Measurements from ENCODE around the gene ADAM12. TPM values are rescaled to one million over a fixed set of nuclear protein-coding genes. Genes with fewer than 3 reads are reported as not detected.

ADAM12 gene
- polyA plus RNA-seq, 1 donor = 2.2 TPM

- H3K4me1 ChIP-seq (ENCODE audit: control insufficient read depth, insufficient read depth, low read length) = no peaks in the 10 kb centered on the region
- H3K27me3 ChIP-seq (ENCODE audit: control insufficient read depth, insufficient read depth, low read length) = no peaks in the 10 kb centered on the region
- DNase-seq = no peak
- WGBS (ENCODE audit: insufficient coverage, low lambda C conversion rate) = no CpG with 5 or more reads among the region's 5 CpGs
- no peak overlapping the region for H3K4me3 ChIP-seq (ENCODE audit: low read length)
- no peak overlapping the region for H3K27ac ChIP-seq (ENCODE audit: low read length)
- H3K36me3 ChIP-seq (ENCODE audit: control insufficient read depth, insufficient read depth, low read length) = no peaks in the 10 kb centered on the region
- no peaks in the 10 kb centered on the region for H3K9me3 ChIP-seq (ENCODE audit: control insufficient read depth, low read depth, low read length)
Observed at GRCh38 chr10:126021833-126022500, 366.3 kb downstream of the ADAM12 start.

- H3K27me3 ChIP-seq (ENCODE audit: control insufficient read depth, insufficient read depth, low read length) = no peaks in the 10 kb centered on the region
- no peak for DNase-seq
- 63% methylated on average over 2 of the region's 2 CpGs for WGBS (ENCODE audit: insufficient coverage, low lambda C conversion rate)
- no peak overlapping the region for H3K27ac ChIP-seq (ENCODE audit: low read length)
- no peak overlapping the region for H3K4me3 ChIP-seq (ENCODE audit: low read length)
- H3K4me1 ChIP-seq (ENCODE audit: control insufficient read depth, insufficient read depth, low read length) = no peaks in the 10 kb centered on the region
- no peaks in the 10 kb centered on the region for H3K36me3 ChIP-seq (ENCODE audit: control insufficient read depth, insufficient read depth, low read length)
- H3K9me3 ChIP-seq (ENCODE audit: control insufficient read depth, low read depth, low read length) = no peaks in the 10 kb centered on the region
Observed at GRCh38 chr10:126017961-126018560, 370.2 kb downstream of the ADAM12 start.

GRCh38 chr10:126016882-126017281 is 371.4 kb downstream of the ADAM12 start:
- H3K36me3 ChIP-seq (ENCODE audit: control insufficient read depth, insufficient read depth, low read length) = no peaks in the 10 kb centered on the region
- H3K4me1 ChIP-seq (ENCODE audit: control insufficient read depth, insufficient read depth, low read length) = no peaks in the 10 kb centered on the region
- no peaks in the 10 kb centered on the region for H3K9me3 ChIP-seq (ENCODE audit: control insufficient read depth, low read depth, low read length)
- H3K27me3 ChIP-seq (ENCODE audit: control insufficient read depth, insufficient read depth, low read length) = no peaks in the 10 kb centered on the region
- WGBS (ENCODE audit: insufficient coverage, low lambda C conversion rate) = 80% methylated on average over 1 of the region's 3 CpGs
- H3K27ac ChIP-seq (ENCODE audit: low read length) = no peak overlapping the region
- H3K4me3 ChIP-seq (ENCODE audit: low read length) = no peak overlapping the region
- DNase-seq = no peak

GRCh38 chr10:126016156-126016805 is 372.0 kb downstream of the ADAM12 start:
- no peaks in the 10 kb centered on the region for H3K27me3 ChIP-seq (ENCODE audit: control insufficient read depth, insufficient read depth, low read length)
- no peaks in the 10 kb centered on the region for H3K4me1 ChIP-seq (ENCODE audit: control insufficient read depth, insufficient read depth, low read length)
- H3K27ac ChIP-seq (ENCODE audit: low read length) = no peak overlapping the region
- 100% methylated on average over 2 of the region's 4 CpGs for WGBS (ENCODE audit: insufficient coverage, low lambda C conversion rate)
- no peak overlapping the region for H3K4me3 ChIP-seq (ENCODE audit: low read length)
- no peaks in the 10 kb centered on the region for H3K9me3 ChIP-seq (ENCODE audit: control insufficient read depth, low read depth, low read length)
- no peaks in the 10 kb centered on the region for H3K36me3 ChIP-seq (ENCODE audit: control insufficient read depth, insufficient read depth, low read length)
- DNase-seq = no peak

- Histone ChIP-seq H3K36me3 (ENCODE audit: control insufficient read depth, insufficient read depth, low read length) (no peaks in the 10 kb centered on the region), H3K4me3 (ENCODE audit: low read length) (no peak overlapping the region), H3K4me1 (ENCODE audit: control insufficient read depth, insufficient read depth, low read length) (no peaks in the 10 kb centered on the region), H3K9me3 (ENCODE audit: control insufficient read depth, low read depth, low read length) (no peaks in the 10 kb centered on the region), H3K27ac (ENCODE audit: low read length) (no peak overlapping the region), H3K27me3 (ENCODE audit: control insufficient read depth, insufficient read depth, low read length) (no peaks in the 10 kb centered on the region)
- WGBS (ENCODE audit: insufficient coverage, low lambda C conversion rate) = no CpG with 5 or more reads among the region's 3 CpGs
- DNase-seq = no peak
Observed at GRCh38 chr10:126015413-126015812, 372.9 kb downstream of the ADAM12 start.

- no peaks in the 10 kb centered on the region for H3K36me3 ChIP-seq (ENCODE audit: control insufficient read depth, insufficient read depth, low read length)
- no peak overlapping the region for H3K27ac ChIP-seq (ENCODE audit: low read length)
- H3K4me3 ChIP-seq (ENCODE audit: low read length) = no peak overlapping the region
- no peaks in the 10 kb centered on the region for H3K27me3 ChIP-seq (ENCODE audit: control insufficient read depth, insufficient read depth, low read length)
- H3K4me1 ChIP-seq (ENCODE audit: control insufficient read depth, insufficient read depth, low read length) = no peaks in the 10 kb centered on the region
- 85% methylated on average over 4 of the region's 7 CpGs for WGBS (ENCODE audit: insufficient coverage, low lambda C conversion rate)
- no peaks in the 10 kb centered on the region for H3K9me3 ChIP-seq (ENCODE audit: control insufficient read depth, low read depth, low read length)
- DNase-seq = no peak
Observed at GRCh38 chr10:126014309-126014708, 374.0 kb downstream of the ADAM12 start.

- DNase-seq = no peak
- 60% methylated on average over 1 of the region's 10 CpGs for WGBS (ENCODE audit: insufficient coverage, low lambda C conversion rate)
- Histone ChIP-seq H3K9me3 (ENCODE audit: control insufficient read depth, low read depth, low read length) (no peaks in the 10 kb centered on the region), H3K27ac (ENCODE audit: low read length) (no peak overlapping the region), H3K27me3 (ENCODE audit: control insufficient read depth, insufficient read depth, low read length) (no peaks in the 10 kb centered on the region), H3K4me3 (ENCODE audit: low read length) (no peak overlapping the region), H3K4me1 (ENCODE audit: control insufficient read depth, insufficient read depth, low read length) (no peaks in the 10 kb centered on the region), H3K36me3 (ENCODE audit: control insufficient read depth, insufficient read depth, low read length) (no peaks in the 10 kb centered on the region)
Observed at GRCh38 chr10:126013489-126014281, 374.6 kb downstream of the ADAM12 start.

- Histone ChIP-seq H3K9me3 (ENCODE audit: control insufficient read depth, low read depth, low read length) (no peaks in the 10 kb centered on the region), H3K4me3 (ENCODE audit: low read length) (no peak overlapping the region), H3K27me3 (ENCODE audit: control insufficient read depth, insufficient read depth, low read length) (no peaks in the 10 kb centered on the region), H3K4me1 (ENCODE audit: control insufficient read depth, insufficient read depth, low read length) (no peaks in the 10 kb centered on the region), H3K27ac (ENCODE audit: low read length) (no peak overlapping the region), H3K36me3 (ENCODE audit: control insufficient read depth, insufficient read depth, low read length) (no peaks in the 10 kb centered on the region)
- DNase-seq = no peak
- 100% methylated on average over 2 of the region's 2 CpGs for WGBS (ENCODE audit: insufficient coverage, low lambda C conversion rate)
Observed at GRCh38 chr10:126012485-126012884, 375.8 kb downstream of the ADAM12 start.

GRCh38 chr10:126011995-126012394 is 376.3 kb downstream of the ADAM12 start:
- whole genome bisulfite sequencing (ENCODE audit: insufficient coverage, low lambda C conversion rate) = 100% methylated on average over 4 of the region's 5 CpGs
- Histone ChIP-seq H3K27me3 (ENCODE audit: control insufficient read depth, insufficient read depth, low read length) (no peaks in the 10 kb centered on the region), H3K4me1 (ENCODE audit: control insufficient read depth, insufficient read depth, low read length) (no peaks in the 10 kb centered on the region), H3K9me3 (ENCODE audit: control insufficient read depth, low read depth, low read length) (no peaks in the 10 kb centered on the region), H3K27ac (ENCODE audit: low read length) (no peak overlapping the region), H3K4me3 (ENCODE audit: low read length) (no peak overlapping the region), H3K36me3 (ENCODE audit: control insufficient read depth, insufficient read depth, low read length) (no peaks in the 10 kb centered on the region)
- DNase-seq = no peak

- no CpG with 5 or more reads among the region's 7 CpGs for WGBS (ENCODE audit: insufficient coverage, low lambda C conversion rate)
Observed at GRCh38 chr10:126009650-126010049, 378.6 kb downstream of the ADAM12 start.

More at GRCh38 chr10:126009650-126010049, 378.6 kb downstream of the ADAM12 start:
- no peak overlapping the region for H3K4me3 ChIP-seq (ENCODE audit: low read length)
- no peaks in the 10 kb centered on the region for H3K9me3 ChIP-seq (ENCODE audit: control insufficient read depth, low read depth, low read length)
- H3K4me1 ChIP-seq (ENCODE audit: control insufficient read depth, insufficient read depth, low read length) = no peaks in the 10 kb centered on the region
- no peak overlapping the region for H3K27ac ChIP-seq (ENCODE audit: low read length)
- H3K36me3 ChIP-seq (ENCODE audit: control insufficient read depth, insufficient read depth, low read length) = no peaks in the 10 kb centered on the region
- H3K27me3 ChIP-seq (ENCODE audit: control insufficient read depth, insufficient read depth, low read length) = no peaks in the 10 kb centered on the region
- DNase-seq = no peak
